ENCODE measurements around the gene CD37. TPM values are rescaled to one million over a fixed set of nuclear protein-coding genes. Genes with fewer than 3 reads are reported as not detected.
"Not testable (repeated sequence)": the region's sequence is repeated elsewhere in the genome, so short reads cannot be mapped to it uniquely, and the experiment has no call there.

The CD37 gene
- total and polyA plus RNA-seq, 5 experiments from 2014 or later, result 148 to 337 (median 192) TPM

GRCh38 chr19:49368711-49369358 is 33.6 kb downstream of the CD37 start:
- Mint-ChIP-seq H3K36me3 (peaks cover 0 to 9% (median 0%) of the 10 kb centered on the region in 3 donors), H3K4me1 (peaks cover 0 to 5% (median 3%) of the 10 kb centered on the region in 4 donors), H3K27ac (no peak overlapping the region), H3K4me3 (no peak overlapping the region), H3K9me3 (peaks cover 0 to 14% (median 8%) of the 10 kb centered on the region in 9 donors), H3K27me3 (peaks cover 0 to 31% (median 6%) of the 10 kb centered on the region in 5 donors)
- DNase-seq (no peak), ATAC-seq (no peak)
- POLR2A ChIA-PET, result interaction anchor here (0.6 kb wide), 1 partner anchor 945 kb away, joined by 3 read pairs; no protein-coding TSS in a partner anchor

DNA sequence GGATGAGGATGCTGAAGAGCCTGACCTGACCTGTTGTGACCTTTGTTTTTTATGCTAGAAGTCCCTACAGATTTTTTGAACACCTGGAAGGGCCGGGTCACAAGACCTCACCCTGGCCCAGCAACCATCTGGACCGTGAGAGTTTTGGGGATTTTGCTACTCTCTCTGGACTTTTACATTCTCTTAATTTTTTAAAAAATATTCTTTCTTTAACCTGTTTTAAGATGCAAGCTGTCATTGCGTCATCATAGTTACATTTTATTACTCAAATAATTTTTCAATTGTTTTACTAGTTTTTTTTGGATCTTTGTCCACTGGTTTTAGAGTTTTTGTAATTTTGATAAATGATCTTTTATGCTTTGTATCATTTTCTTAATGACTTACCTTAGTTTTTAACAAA is 36.0 kb downstream of the CD37 start:
- POLR2A ChIA-PET, result no interaction called here
- Mint-ChIP-seq H3K9me3 (peaks cover 0 to 14% (median 8%) of the 10 kb centered on the region in 9 donors), H3K4me1 (no peaks in the 10 kb centered on the region), H3K27ac (no peak overlapping the region), H3K27me3 (peaks cover 0 to 20% (median 2%) of the 10 kb centered on the region in 5 donors), H3K4me3 (no peak overlapping the region), H3K36me3 (peaks cover 0 to 10% (median 0%) of the 10 kb centered on the region in 3 donors)
- ATAC-seq (no peak), DNase-seq (no peak)

DNA sequence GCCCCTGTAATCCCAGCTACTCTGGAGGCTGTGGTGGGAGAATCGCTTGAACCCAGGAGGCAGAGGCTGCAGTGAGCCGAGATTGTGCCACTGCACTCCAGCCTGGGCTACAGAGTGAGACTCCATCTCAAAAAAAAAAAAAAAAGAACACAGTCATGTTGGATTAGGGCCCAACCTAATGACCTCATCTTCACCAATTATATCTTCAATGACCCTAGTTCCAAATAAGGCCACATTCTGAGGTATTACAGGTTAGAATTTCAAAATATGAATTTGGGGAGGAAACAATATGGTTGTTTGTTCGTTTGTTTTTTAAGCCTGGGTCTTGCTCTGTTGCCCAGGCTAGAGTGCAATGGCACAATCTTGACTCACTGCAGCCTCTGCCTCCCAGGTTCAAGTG is 38.0 kb downstream of the CD37 start:
- not testable (repeated sequence) for DNase-seq, H3K4me1 Mint-ChIP-seq, H3K27ac Mint-ChIP-seq, H3K4me3 Mint-ChIP-seq, ATAC-seq
- Mint-ChIP-seq H3K27me3 (peaks cover 0 to 20% (median 4%) of the 10 kb centered on the region in 5 donors), H3K9me3 (peaks cover 0 to 14% (median 8%) of the 10 kb centered on the region in 9 donors), H3K36me3 (peaks cover 0 to 12% (median 0%) of the 10 kb centered on the region in 3 donors)
- POLR2A ChIA-PET, result interaction anchor here (0.7 kb wide), 1 partner anchor 506 kb away, joined by 3 read pairs; no protein-coding TSS in a partner anchor

DNA sequence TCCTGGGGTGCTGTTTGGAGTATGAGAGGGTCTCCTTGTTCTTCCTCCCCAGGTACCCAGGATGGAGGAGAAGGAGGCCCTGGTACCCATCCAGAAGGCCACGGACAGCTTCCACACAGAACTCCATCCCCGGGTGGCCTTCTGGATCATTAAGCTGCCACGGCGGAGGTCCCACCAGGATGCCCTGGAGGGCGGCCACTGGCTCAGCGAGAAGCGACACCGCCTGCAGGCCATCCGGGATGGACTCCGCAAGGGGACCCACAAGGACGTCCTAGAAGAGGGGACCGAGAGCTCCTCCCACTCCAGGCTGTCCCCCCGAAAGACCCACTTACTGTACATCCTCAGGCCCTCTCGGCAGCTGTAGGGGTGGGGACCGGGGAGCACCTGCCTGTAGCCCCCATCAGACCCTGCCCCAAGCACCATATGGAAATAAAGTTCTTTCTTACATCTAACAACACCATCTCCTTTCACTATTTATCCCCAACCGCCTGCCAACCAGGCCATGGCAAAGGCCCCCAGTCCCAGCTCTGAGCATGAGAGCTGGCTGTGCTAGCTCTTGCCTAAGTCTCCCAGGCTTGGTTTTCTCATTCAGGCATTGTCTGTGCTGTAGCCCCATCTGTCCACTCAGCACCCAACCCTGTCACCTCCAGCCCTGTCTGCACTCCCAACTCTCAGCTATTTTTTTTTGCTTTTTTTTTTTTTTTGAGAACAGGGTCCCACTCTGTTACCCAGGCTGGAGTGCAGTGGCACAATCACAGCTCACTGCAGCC is 39.6 kb downstream of the CD37 start:
- peaks cover 0 to 4% (median 0%) of the 10 kb centered on the region in 9 donors for H3K9me3 Mint-ChIP-seq
- ATAC-seq (no peak), DNase-seq (no peak)
- H3K36me3 Mint-ChIP-seq, result peaks cover 0 to 7% (median 0%) of the 10 kb centered on the region in 3 donors
- POLR2A ChIA-PET, result interaction anchor here (0.6 kb wide), 1 partner anchor 19 kb away, joined by 3 read pairs; no protein-coding TSS in a partner anchor
- peak overlapping the region in 1 of 10 donors; percentile 63 for H3K27ac Mint-ChIP-seq
- no peaks in the 10 kb centered on the region for H3K4me1 Mint-ChIP-seq
- no peak overlapping the region for H3K4me3 Mint-ChIP-seq
- H3K27me3 Mint-ChIP-seq, result peaks cover 0 to 16% (median 4%) of the 10 kb centered on the region in 5 donors

DNA sequence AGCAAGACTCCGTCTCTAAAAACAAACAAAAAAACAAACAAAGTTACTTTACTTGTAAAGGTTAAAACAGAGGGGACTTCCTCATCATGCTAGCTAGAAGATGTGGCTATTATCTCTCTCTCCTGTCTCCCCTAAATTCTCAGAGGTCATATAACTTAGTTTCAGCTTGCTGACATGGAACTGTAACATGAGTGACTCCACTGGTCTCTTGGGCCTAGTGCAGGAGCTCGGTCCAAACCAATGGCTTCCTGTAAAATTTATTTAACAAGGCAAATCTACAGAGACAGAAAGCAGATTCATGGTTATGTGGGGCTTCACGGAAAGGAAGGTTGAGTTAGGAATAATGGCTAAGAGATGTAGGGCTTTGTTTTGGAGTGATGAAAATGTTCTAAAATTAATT is 43.3 kb downstream of the CD37 start:
- DNase-seq (no peak), ATAC-seq (no peak)
- peaks cover 0 to 10% (median 6%) of the 10 kb centered on the region in 3 donors for H3K36me3 Mint-ChIP-seq
- POLR2A ChIA-PET, result no interaction called here
- peaks cover 0 to 2% (median 0%) of the 10 kb centered on the region in 4 donors for H3K4me1 Mint-ChIP-seq
- no peak overlapping the region for H3K4me3 Mint-ChIP-seq
- peaks cover 0 to 18% (median 8%) of the 10 kb centered on the region in 5 donors for H3K27me3 Mint-ChIP-seq
- H3K9me3 Mint-ChIP-seq, result peaks cover 0 to 17% (median 6%) of the 10 kb centered on the region in 9 donors
- H3K27ac Mint-ChIP-seq, result no peak overlapping the region

DNA sequence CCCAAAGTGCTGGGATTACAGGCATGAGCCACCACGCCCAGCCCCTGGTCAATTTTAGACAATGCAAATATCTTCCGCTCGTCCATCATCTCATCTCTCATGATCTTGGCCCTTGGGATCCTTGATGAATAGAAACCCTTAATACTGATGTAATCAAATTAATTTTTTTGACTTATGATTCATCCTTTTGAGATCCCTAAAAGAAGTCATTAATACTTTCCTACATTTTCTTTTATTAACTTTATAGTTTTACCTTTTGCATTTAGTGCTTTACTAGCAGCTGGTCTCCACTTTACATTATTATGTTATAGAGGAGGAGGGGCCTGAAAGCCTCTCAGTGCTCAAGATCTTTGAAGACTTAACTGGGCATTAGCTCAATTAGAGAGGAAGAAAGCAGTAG is 45.2 kb downstream of the CD37 start:
- Mint-ChIP-seq H3K27ac (peak overlapping the region in 1 of 10 donors; percentile 15), H3K4me1 (peaks cover 0 to 2% (median 0%) of the 10 kb centered on the region in 4 donors), H3K36me3 (peaks cover 0 to 10% (median 9%) of the 10 kb centered on the region in 3 donors), H3K4me3 (no peak overlapping the region), H3K27me3 (peaks cover 0 to 22% (median 6%) of the 10 kb centered on the region in 5 donors), H3K9me3 (peaks cover 0 to 17% (median 6%) of the 10 kb centered on the region in 9 donors)
- no peak for ATAC-seq
- no peak for DNase-seq
- POLR2A ChIA-PET, result no interaction called here

- Mint-ChIP-seq H3K27ac (no peak overlapping the region), H3K9me3 (peaks cover 0 to 17% (median 6%) of the 10 kb centered on the region in 9 donors)
- POLR2A ChIA-PET, result no interaction called here
Measured at GRCh38 chr19:49382639-49383038, 47.4 kb downstream of the CD37 start.

GRCh38 chr19:49383599-49383998 is 48.4 kb downstream of the CD37 start:
- Mint-ChIP-seq H3K9me3 (peaks cover 0 to 17% (median 6%) of the 10 kb centered on the region in 9 donors), H3K27me3 (peaks cover 0 to 9% (median 2%) of the 10 kb centered on the region in 5 donors), H3K4me3 (no peak overlapping the region), H3K36me3 (peaks cover 0 to 10% (median 6%) of the 10 kb centered on the region in 3 donors), H3K4me1 (peaks cover 4 to 11% (median 5%) of the 10 kb centered on the region in 4 donors), H3K27ac (no peak overlapping the region)
- DNase-seq (no peak), ATAC-seq (no peak)
- POLR2A ChIA-PET, result interaction anchor here (0.7 to 0.8 kb wide), 2 partner anchors 65 to 109 kb away, joined by 3 read pairs; no protein-coding TSS in a partner anchor

More at GRCh38 chr19:49382639-49383038, 47.4 kb downstream of the CD37 start:
- Mint-ChIP-seq H3K36me3 (peaks cover 0 to 10% (median 6%) of the 10 kb centered on the region in 3 donors), H3K4me3 (no peak overlapping the region), H3K27me3 (peaks cover 0 to 11% (median 4%) of the 10 kb centered on the region in 5 donors), H3K4me1 (peaks cover 0 to 5% (median 3%) of the 10 kb centered on the region in 4 donors)
- ATAC-seq (no peak), DNase-seq (no peak)

DNA sequence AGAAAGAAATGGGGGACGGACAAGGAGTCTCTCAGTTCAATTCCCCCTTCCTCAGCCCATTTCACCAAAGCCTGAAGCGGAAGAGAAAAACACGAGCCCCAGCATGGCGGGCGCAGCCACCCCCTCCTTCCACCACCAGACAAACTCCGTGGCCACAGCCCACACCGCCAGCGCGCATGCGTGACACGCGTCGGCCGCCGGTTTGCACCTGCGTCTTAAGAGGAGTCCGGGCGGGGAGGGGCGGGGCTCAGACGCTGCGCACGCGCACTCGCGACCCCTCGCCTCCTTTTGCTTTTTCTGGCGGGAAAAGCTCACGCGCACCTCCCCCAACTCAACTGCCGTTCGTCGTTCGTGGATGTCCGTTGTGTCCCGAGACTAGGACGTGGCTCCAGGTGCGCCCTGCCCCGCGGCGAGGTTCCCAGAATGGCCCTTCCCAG is 52.7 kb downstream of the CD37 start, which contains the start of gene KASH5:
KASH5 (plus strand) TSS at position 314 of the 437 bp plus-strand sequence. CDS start 2,635 bp downstream, outside the sequence.
- DNase-seq, result peak; percentile 58 to 96 (median 80)
- POLR2A ChIA-PET, result interaction anchor here (0.7 to 1.7 kb wide), 6 partner anchors 28 to 108 kb away, joined by 3 to 9 read pairs (median 5); partner anchors contain the start of genes PIH1D1 and RPS11
- peak; percentile 81 to 82 for ATAC-seq
- Mint-ChIP-seq H3K4me1 (peaks cover 8 to 22% (median 15%) of the 10 kb centered on the region in 4 donors), H3K36me3 (peaks cover 0 to 4% (median 0%) of the 10 kb centered on the region in 3 donors), H3K4me3 (peak within 1 kb of the TSS; percentile 26 to 80 (median 52)), H3K9me3 (peaks cover 0 to 3% (median 0%) of the 10 kb centered on the region in 9 donors), H3K27me3 (peaks cover 0 to 4% (median 2%) of the 10 kb centered on the region in 5 donors), H3K27ac (peak within 1 kb of the TSS; percentile 27 to 89 (median 74))

GRCh38 chr19:49389406-49389805 is 54.2 kb downstream of the CD37 start:
- Mint-ChIP-seq H3K4me3 (peak overlapping the region in 1 of 10 donors; percentile 8), H3K27ac (peak overlapping the region in 1 of 10 donors; percentile 70), H3K27me3 (peaks cover 0 to 4% (median 0%) of the 10 kb centered on the region in 5 donors), H3K4me1 (peaks cover 8 to 22% (median 15%) of the 10 kb centered on the region in 4 donors), H3K9me3 (no peaks in the 10 kb centered on the region), H3K36me3 (no peaks in the 10 kb centered on the region)
- no peak for ATAC-seq
- POLR2A ChIA-PET, result interaction anchor here (0.5 to 1.7 kb wide), 5 partner anchors 62 to 84 kb away, joined by 3 to 6 read pairs (median 3); partner anchors contain the start of genes FLT3LG and PIH1D1
- no peak for DNase-seq
